Natural killer cell (primary cell): ENCODE results near the gene FBP1. TPM values are rescaled to one million over a fixed set of nuclear protein-coding genes. Genes with fewer than 3 reads are reported as not detected.

Source experiments
- ATAC-seq, 3 donors: fragments of 150-1000 bp in 2 of 3; fragments of 200-7000 bp in 1 of 3; cut with Tn5 transposase; 1 replicate in 1 of 3; 2 replicates in 2 of 3; pipeline ENCODE4 v1.10.0; 2021; ENCODE audit warnings: mild to moderate bottlenecking in 2 of 3, moderate library complexity in 2 of 3
- DNase-seq, 2 donors: peaks; one replicate each; pipeline versions ENCODE4 v3.0.0 to v3.0.0-alpha.2; 2013 to 2021; ENCODE audit warnings: mixed read lengths in 1 of 2
- H3K27ac ChIP-seq: one replicate; pipeline ENCODE4 v1.5.1; 2013; ENCODE audit warnings: mild to moderate bottlenecking, low read length
- H3K27me3 ChIP-seq: one replicate; pipeline ENCODE4 v1.6.1; 2013; ENCODE audit warnings: low read length; ENCODE audit not compliant: control insufficient read depth, insufficient read depth
- H3K36me3 ChIP-seq: one replicate; pipeline ENCODE4 v1.6.1; 2013; ENCODE audit warnings: low read length; ENCODE audit not compliant: control insufficient read depth, insufficient read depth
- H3K4me1 ChIP-seq: one replicate; pipeline ENCODE4 v1.6.1; 2013; ENCODE audit warnings: low read length; ENCODE audit not compliant: control insufficient read depth, insufficient read depth
- H3K4me3 ChIP-seq: one replicate; pipeline ENCODE4 v1.5.1; 2013; ENCODE audit warnings: low read length
- H3K9me3 ChIP-seq: one replicate; pipeline ENCODE4 v1.6.1; 2013; ENCODE audit warnings: low read length; ENCODE audit not compliant: control insufficient read depth, insufficient read depth
- H3K27ac Mint-ChIP-seq, 2 donors: one replicate each; pipeline ENCODE4 v1.8.0; 2022; ENCODE audit warnings: mild to moderate bottlenecking in 2 of 2, mixed read lengths in 2 of 2, moderate library complexity in 1 of 2
- H3K27me3 Mint-ChIP-seq, 2 donors: one replicate each; pipeline ENCODE4 v1.8.0; 2022; ENCODE audit warnings: low read depth in 2 of 2, mixed read lengths in 2 of 2
- H3K36me3 Mint-ChIP-seq: one replicate; pipeline ENCODE4 v1.8.0; 2022; ENCODE audit warnings: mixed read lengths
- H3K4me1 Mint-ChIP-seq, 2 donors: one replicate each; pipeline ENCODE4 v1.8.0; 2022; ENCODE audit warnings: mixed read lengths in 2 of 2
- H3K4me3 Mint-ChIP-seq: one replicate; pipeline ENCODE4 v1.8.0; 2022; ENCODE audit warnings: mild to moderate bottlenecking, moderate library complexity, mixed read lengths
- H3K9me3 Mint-ChIP-seq, 2 donors: one replicate each; pipeline ENCODE4 v1.8.0; 2022; ENCODE audit warnings: mixed read lengths in 2 of 2
- WGBS: methylation state at CpG from one replicate; pipeline ENCODE4 v1.1.7; 2013; ENCODE audit warnings: missing lambda C conversion rate; ENCODE audit not compliant: insufficient coverage; 5-methylcytosine and 5-hydroxymethylcytosine counted together
- intact Hi-C: fragments of 100-400 bp; cut with micrococcal nuclease; formaldehyde crosslinking; loops from one replicate; pipeline ENCODE4 v1.14.2; 2022
- total RNA-seq, 4 donors: library from RNA; stranded (reverse); fragments of 120-200 nt in 1 of 4; gene quantifications; one replicate each; pipeline versions ENCODE4 v1.2.3 to v1.2.4, GENCODE V29; 2013 to 2022
- TF ChIP-seq, protein P1 (sequence below): fragments of 200-600 bp; IDR thresholded peaks from one replicate; pipeline ENCODE4 v1.8.0; 2022; ENCODE audit warnings: antibody characterized with exemption

Gene FBP1
- total RNA-seq, 3 donors from 2014 or later (not counting 1 experiment from before 2014, with no cell fraction given) = 14.0 to 17.0 (median 15.5) TPM

DNA sequence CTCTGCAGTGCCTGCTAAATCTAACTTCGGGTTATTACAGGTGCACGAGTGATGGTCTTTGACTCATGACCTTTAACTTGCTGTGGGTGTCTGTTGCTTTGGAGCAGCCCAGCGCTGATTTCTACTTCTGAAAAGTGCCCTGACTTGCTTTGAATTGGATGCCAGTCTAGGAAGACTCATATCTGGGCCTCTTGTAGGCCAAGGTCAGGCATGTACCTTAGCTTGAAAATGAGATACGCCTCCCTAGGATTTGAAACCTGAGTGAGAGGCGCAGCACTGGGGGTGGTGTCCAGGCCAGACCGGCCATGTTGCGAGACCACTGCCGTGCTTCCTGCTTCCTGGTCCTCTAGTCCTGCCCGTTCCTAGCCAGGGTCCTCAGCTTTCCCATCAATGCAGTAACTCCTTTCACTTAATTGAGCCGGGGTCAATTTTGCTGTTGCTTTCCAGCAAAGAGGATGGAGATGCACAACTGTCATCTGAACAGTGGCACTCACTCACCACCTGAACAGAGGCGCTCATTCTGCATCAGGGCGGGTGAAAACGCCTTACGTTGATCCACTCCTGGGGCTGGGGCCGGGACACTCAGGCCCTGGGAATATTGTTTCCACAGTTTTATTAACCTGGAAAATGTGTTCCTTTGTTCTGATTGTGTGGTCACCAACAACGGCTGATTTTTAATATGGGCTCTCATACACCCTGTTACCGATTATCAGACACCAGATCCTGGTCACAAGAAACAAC, 70.2 kb downstream of the FBP1 start:
- TF ChIP-seq, protein P1, sequence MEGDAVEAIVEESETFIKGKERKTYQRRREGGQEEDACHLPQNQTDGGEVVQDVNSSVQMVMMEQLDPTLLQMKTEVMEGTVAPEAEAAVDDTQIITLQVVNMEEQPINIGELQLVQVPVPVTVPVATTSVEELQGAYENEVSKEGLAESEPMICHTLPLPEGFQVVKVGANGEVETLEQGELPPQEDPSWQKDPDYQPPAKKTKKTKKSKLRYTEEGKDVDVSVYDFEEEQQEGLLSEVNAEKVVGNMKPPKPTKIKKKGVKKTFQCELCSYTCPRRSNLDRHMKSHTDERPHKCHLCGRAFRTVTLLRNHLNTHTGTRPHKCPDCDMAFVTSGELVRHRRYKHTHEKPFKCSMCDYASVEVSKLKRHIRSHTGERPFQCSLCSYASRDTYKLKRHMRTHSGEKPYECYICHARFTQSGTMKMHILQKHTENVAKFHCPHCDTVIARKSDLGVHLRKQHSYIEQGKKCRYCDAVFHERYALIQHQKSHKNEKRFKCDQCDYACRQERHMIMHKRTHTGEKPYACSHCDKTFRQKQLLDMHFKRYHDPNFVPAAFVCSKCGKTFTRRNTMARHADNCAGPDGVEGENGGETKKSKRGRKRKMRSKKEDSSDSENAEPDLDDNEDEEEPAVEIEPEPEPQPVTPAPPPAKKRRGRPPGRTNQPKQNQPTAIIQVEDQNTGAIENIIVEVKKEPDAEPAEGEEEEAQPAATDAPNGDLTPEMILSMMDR = no peak
- no peaks in the 10 kb centered on the region for H3K4me1 Mint-ChIP-seq
- no peaks in the 10 kb centered on the region for H3K4me1 ChIP-seq
- H3K27me3 Mint-ChIP-seq = peaks cover 11 to 29% of the 10 kb centered on the region in 2 donors
- 93% methylated on average over 17 of the region's 17 CpGs for WGBS
- H3K4me3 ChIP-seq = no peak overlapping the region
- no peak for ATAC-seq
- no peaks in the 10 kb centered on the region for H3K27me3 ChIP-seq
- H3K27ac Mint-ChIP-seq = no peak overlapping the region
- no peaks in the 10 kb centered on the region for H3K36me3 ChIP-seq
- no peaks in the 10 kb centered on the region for H3K36me3 Mint-ChIP-seq
- H3K9me3 Mint-ChIP-seq = no peaks in the 10 kb centered on the region
- DNase-seq = no peak
- no peak overlapping the region for H3K27ac ChIP-seq
- H3K9me3 ChIP-seq = no peaks in the 10 kb centered on the region
- intact Hi-C loops = no loop called here
- no peak overlapping the region for H3K4me3 Mint-ChIP-seq

DNA sequence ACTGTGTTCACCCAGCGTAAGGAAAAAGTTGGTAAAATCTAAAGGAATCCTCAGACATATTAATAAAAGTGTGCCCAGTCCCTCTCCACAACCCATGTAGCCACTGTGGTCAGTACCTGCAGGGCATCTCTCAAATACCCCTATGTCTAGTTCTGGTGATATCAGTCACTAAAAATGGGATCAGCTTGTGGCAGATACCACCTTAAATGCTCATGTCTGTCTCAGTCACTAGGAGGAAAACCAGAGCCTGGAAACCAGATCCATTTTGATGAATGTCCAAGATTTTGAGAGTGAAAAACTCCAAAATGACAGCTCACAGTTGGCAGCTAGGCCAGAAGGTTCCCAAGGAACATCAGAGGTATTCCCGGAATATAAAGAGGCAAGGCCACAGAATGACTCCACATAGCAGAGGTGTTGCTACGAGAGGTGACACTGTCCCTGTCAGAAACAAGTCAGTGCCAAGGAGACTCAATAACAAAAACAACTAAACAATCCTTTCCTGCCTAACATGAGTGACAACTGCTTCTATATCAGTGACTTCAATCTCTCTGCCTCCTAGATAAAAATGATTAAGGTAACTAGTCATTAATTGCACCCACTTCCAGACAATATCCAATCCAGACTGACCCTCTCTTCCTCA, 70.9 kb downstream of the FBP1 start:
- intact Hi-C loops = no loop called here
- no peaks in the 10 kb centered on the region for H3K36me3 ChIP-seq
- Mint-ChIP-seq H3K9me3 (no peaks in the 10 kb centered on the region), H3K4me3 (no peak overlapping the region), H3K36me3 (no peaks in the 10 kb centered on the region), H3K27ac (no peak overlapping the region), H3K27me3 (peaks cover 13 to 23% of the 10 kb centered on the region in 2 donors), H3K4me1 (no peaks in the 10 kb centered on the region)
- no peak for ATAC-seq
- H3K9me3 ChIP-seq = no peaks in the 10 kb centered on the region
- 63% methylated on average over 3 of the region's 3 CpGs for WGBS
- no peaks in the 10 kb centered on the region for H3K4me1 ChIP-seq
- no peak overlapping the region for H3K27ac ChIP-seq
- TF ChIP-seq, protein P1 = no peak
- no peaks in the 10 kb centered on the region for H3K27me3 ChIP-seq
- no peak for DNase-seq
- H3K4me3 ChIP-seq = no peak overlapping the region

DNA sequence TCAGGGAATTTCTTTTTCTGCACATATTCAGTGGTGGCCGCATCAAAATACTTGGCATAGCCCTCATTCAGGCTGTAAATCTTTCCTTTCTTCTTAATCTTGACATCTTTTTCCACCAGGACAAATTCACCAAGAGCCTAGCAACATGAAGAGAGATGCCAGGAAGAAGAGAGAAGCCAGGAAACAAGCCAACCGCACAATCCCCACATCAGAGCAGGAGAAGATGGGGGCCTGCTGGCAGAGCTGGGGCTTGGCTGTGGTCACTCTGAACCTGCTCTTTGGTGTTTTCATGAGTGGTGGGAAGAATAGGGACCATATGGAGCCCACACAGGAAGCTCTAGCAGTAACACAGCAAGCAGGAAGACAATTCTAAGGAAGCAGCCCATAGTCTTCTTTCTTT, 72.0 kb downstream of the FBP1 start:
- ATAC-seq (no peak), DNase-seq (no peak)
- Histone ChIP-seq H3K27me3 (no peaks in the 10 kb centered on the region), H3K36me3 (no peaks in the 10 kb centered on the region), H3K4me3 (no peak overlapping the region), H3K9me3 (no peaks in the 10 kb centered on the region), H3K27ac (no peak overlapping the region), H3K4me1 (no peaks in the 10 kb centered on the region)
- Mint-ChIP-seq H3K27me3 (peaks cover 10 to 14% of the 10 kb centered on the region in 2 donors), H3K4me3 (no peak overlapping the region), H3K9me3 (no peaks in the 10 kb centered on the region), H3K27ac (no peak overlapping the region), H3K4me1 (no peaks in the 10 kb centered on the region), H3K36me3 (no peaks in the 10 kb centered on the region)
- TF ChIP-seq, protein P1 = no peak
- intact Hi-C loops = no loop called here
- 100% methylated on average over 1 of the region's 2 CpGs for WGBS
